Suprapubic skin (tissue), 4 donors: ENCODE measurements around the gene TRABD2A.

Source experiments
- POLR2A ChIP-seq, 2 donors: fragments of 450-650 bp; IDR thresholded peaks; one replicate each; pipeline ENCODE4 v1.6.1; 2017; ENCODE audit warnings: antibody characterized with exemption in 2 of 2, mild to moderate bottlenecking in 2 of 2, moderate library complexity in 2 of 2
- POLR2AphosphoS5 ChIP-seq, 3 donors: sonication (generic); formaldehyde crosslinking; IDR thresholded peaks; one replicate each; pipeline ENCODE4 v1.6.1; 2017; ENCODE audit warnings: antibody characterized with exemption in 3 of 3
- TF ChIP-seq, protein P1 (sequence below), 2 donors: fragments of 200-600 bp in 1 of 2; fragments of 450-650 bp in 1 of 2; sonication (generic) in 1 of 2; IDR thresholded peaks; one replicate each; pipeline ENCODE4 v1.5.1; 2016 to 2019; ENCODE audit warnings: antibody characterized with exemption in 2 of 2, mild to moderate bottlenecking in 1 of 2, moderate library complexity in 1 of 2

DNA sequence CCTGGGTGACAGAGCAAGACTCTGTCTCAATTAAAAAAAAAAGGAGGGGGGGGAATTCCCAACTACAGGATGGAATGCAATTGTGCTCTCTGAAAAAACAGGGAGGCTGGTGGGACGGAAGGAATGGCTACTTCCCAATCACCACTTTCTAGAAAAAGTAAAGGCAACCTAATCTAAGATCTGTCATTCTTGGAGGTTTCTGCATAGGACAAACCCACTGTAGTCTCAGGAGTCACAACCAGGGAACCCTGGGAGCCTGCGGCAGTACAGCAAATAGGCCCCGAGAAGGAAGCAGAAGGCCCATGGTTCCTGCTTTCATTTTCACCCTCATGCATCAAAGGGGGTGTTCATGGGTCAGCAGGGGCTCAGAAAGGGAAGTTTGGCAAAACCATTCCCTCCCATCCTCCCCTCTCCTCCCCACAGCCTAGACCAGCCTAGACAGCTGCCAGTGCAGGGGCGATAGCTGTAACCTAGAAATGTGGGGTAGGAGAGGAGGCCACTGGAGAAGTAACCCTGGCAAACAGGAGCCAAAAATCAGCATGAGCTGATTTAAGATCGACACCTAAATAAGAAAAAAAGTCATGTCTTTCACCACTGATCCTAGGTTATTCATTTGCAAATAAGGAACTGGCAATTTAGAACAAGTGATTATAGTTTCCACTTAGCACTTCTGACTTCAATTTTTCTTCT, 48.0 kb downstream of the TRABD2A start:
- TF ChIP-seq, protein P1, sequence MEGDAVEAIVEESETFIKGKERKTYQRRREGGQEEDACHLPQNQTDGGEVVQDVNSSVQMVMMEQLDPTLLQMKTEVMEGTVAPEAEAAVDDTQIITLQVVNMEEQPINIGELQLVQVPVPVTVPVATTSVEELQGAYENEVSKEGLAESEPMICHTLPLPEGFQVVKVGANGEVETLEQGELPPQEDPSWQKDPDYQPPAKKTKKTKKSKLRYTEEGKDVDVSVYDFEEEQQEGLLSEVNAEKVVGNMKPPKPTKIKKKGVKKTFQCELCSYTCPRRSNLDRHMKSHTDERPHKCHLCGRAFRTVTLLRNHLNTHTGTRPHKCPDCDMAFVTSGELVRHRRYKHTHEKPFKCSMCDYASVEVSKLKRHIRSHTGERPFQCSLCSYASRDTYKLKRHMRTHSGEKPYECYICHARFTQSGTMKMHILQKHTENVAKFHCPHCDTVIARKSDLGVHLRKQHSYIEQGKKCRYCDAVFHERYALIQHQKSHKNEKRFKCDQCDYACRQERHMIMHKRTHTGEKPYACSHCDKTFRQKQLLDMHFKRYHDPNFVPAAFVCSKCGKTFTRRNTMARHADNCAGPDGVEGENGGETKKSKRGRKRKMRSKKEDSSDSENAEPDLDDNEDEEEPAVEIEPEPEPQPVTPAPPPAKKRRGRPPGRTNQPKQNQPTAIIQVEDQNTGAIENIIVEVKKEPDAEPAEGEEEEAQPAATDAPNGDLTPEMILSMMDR (IDR thresholded peaks at IDR 0.05), result no peak
- TF ChIP-seq POLR2AphosphoS5 (IDR thresholded peaks at IDR 0.05) (no peak), POLR2A (IDR thresholded peaks at IDR 0.05) (no peak)
